WTC11 (cell line): ENCODE data around the gene PTPN3. TPM values are rescaled to one million over a fixed set of nuclear protein-coding genes. Genes with fewer than 3 reads are reported as not detected.

Experiments
- ATAC-seq: fragments of 200-7000 bp; cut with Tn5 transposase; 2 replicates; pipeline ENCODE4 v1.10.0; 2021; ENCODE audit warnings: mild to moderate bottlenecking, moderate library complexity
- CTCF ChIA-PET: fragments of 300-600 bp; sonication (Branson Sonifier 250); formaldehyde crosslinking; loops from one replicate; lab custom pipeline; 2021; ENCODE audit warnings: antibody characterized with exemption; lab: Charles Lee
- POLR2A ChIA-PET: fragments of 350-600 bp; sonication (Branson Sonifier 250); formaldehyde crosslinking; loops from one replicate; lab custom pipeline; 2021; ENCODE audit warnings: antibody characterized with exemption; lab: Charles Lee
- DNase-seq: peaks from one replicate; pipeline ENCODE4 v3.0.0; 2021; ENCODE audit warnings: low spot score
- H3K27ac Mint-ChIP-seq: 2 replicates; pipeline ENCODE4 v1.8.0; 2021; ENCODE audit warnings: mixed read lengths
- H3K27me3 Mint-ChIP-seq: 2 replicates; pipeline ENCODE4 v1.8.0; 2021; ENCODE audit warnings: low read depth, mild to moderate bottlenecking, moderate library complexity, mixed read lengths
- H3K36me3 Mint-ChIP-seq: 2 replicates; pipeline ENCODE4 v1.8.0; 2021; ENCODE audit warnings: mixed read lengths
- H3K4me1 Mint-ChIP-seq: 2 replicates; pipeline ENCODE4 v1.8.0; 2022; ENCODE audit warnings: mixed read lengths
- H3K4me3 Mint-ChIP-seq: 2 replicates; pipeline ENCODE4 v1.8.0; 2021; ENCODE audit warnings: mild to moderate bottlenecking, moderate library complexity, mixed read lengths
- H3K9me3 Mint-ChIP-seq: 2 replicates; pipeline ENCODE4 v1.8.0; 2021; ENCODE audit warnings: mixed read lengths
- ATF3 ChIP-seq: sonication (generic); formaldehyde crosslinking; conservative IDR thresholded peaks from 2 replicates; pipeline ENCODE4 v1.8.1; 2022; ENCODE audit warnings: mild to moderate bottlenecking, missing genetic modification reagents
- CREM ChIP-seq: sonication (generic); formaldehyde crosslinking; IDR thresholded peaks from 2 replicates; pipeline ENCODE4 v1.8.1; 2022; ENCODE audit warnings: mild to moderate bottlenecking, missing genetic modification reagents, moderate library complexity
- ELF4 ChIP-seq: sonication (generic); formaldehyde crosslinking; IDR thresholded peaks from 2 replicates; pipeline ENCODE4 v1.8.1; 2022; ENCODE audit warnings: low read depth, mild to moderate bottlenecking, moderate library complexity, missing genetic modification reagents
- ETV6 ChIP-seq: sonication (generic); formaldehyde crosslinking; IDR thresholded peaks from 2 replicates; pipeline ENCODE4 v1.8.1; 2022; ENCODE audit warnings: mild to moderate bottlenecking, missing genetic modification reagents
- JAZF1 ChIP-seq: fragments of 250-450 bp; sonication (Bioruptor Pico); IDR thresholded peaks from 2 replicates; pipeline ENCODE4 v1.9.0; 2021; ENCODE audit warnings: moderate library complexity, mild to moderate bottlenecking, inconsistent platforms
- KAT7 ChIP-seq: sonication (generic); formaldehyde crosslinking; IDR thresholded peaks from 2 replicates; pipeline ENCODE4 v1.8.1; 2023; ENCODE audit warnings: missing genetic modification reagents, mild to moderate bottlenecking, borderline replicate concordance
- MAX ChIP-seq: sonication (generic); formaldehyde crosslinking; IDR thresholded peaks from 2 replicates; pipeline ENCODE4 v1.8.0; 2022; ENCODE audit warnings: mild to moderate bottlenecking, missing genetic modification reagents
- NFATC4 ChIP-seq: fragments of 250-450 bp; sonication (Bioruptor Pico); IDR thresholded peaks from 2 replicates; pipeline ENCODE4 v1.9.0; 2021; ENCODE audit warnings: mild to moderate bottlenecking
- NFE2L1 ChIP-seq: sonication (generic); formaldehyde crosslinking; IDR thresholded peaks from 2 replicates; pipeline ENCODE4 v1.8.1; 2023; ENCODE audit warnings: missing genetic modification reagents
- NR2C2 ChIP-seq: sonication (generic); formaldehyde crosslinking; IDR thresholded peaks from 2 replicates; pipeline ENCODE4 v1.8.0; 2022; ENCODE audit warnings: mild to moderate bottlenecking, missing genetic modification reagents
- RELA ChIP-seq: sonication (generic); formaldehyde crosslinking; IDR thresholded peaks from 2 replicates; pipeline ENCODE4 v1.8.1; 2022; ENCODE audit warnings: missing genetic modification reagents, mild to moderate bottlenecking, borderline replicate concordance
- SMAD3 ChIP-seq: sonication (generic); formaldehyde crosslinking; IDR thresholded peaks from 2 replicates; pipeline ENCODE4 v1.8.0; 2022; ENCODE audit warnings: missing genetic modification reagents, mild to moderate bottlenecking, borderline replicate concordance
- TCF7 ChIP-seq: sonication (generic); formaldehyde crosslinking; IDR thresholded peaks from 2 replicates; pipeline ENCODE4 v1.8.0; 2022; ENCODE audit warnings: mild to moderate bottlenecking, low read depth, missing genetic modification reagents, moderate library complexity
- TEAD1 ChIP-seq: sonication (generic); formaldehyde crosslinking; IDR thresholded peaks from 2 replicates; pipeline ENCODE4 v1.8.0; 2022; ENCODE audit warnings: mild to moderate bottlenecking, missing genetic modification reagents
- TEAD4 ChIP-seq: sonication (generic); formaldehyde crosslinking; IDR thresholded peaks from 2 replicates; pipeline ENCODE4 v1.8.0; 2022; ENCODE audit warnings: mild to moderate bottlenecking, missing genetic modification reagents
- USF2 ChIP-seq: sonication (generic); formaldehyde crosslinking; IDR thresholded peaks from 2 replicates; pipeline ENCODE4 v1.8.1; 2023; ENCODE audit warnings: mild to moderate bottlenecking, missing genetic modification reagents, moderate library complexity
- ZNF219 ChIP-seq: sonication (generic); formaldehyde crosslinking; IDR thresholded peaks from 2 replicates; pipeline ENCODE4 v1.8.0; 2023; ENCODE audit warnings: missing genetic modification reagents, mild to moderate bottlenecking, borderline replicate concordance
- ZNF232 ChIP-seq: sonication (generic); formaldehyde crosslinking; IDR thresholded peaks from 2 replicates; pipeline ENCODE4 v1.8.0; 2022; ENCODE audit warnings: mild to moderate bottlenecking, missing genetic modification reagents
- ZNF317 ChIP-seq: sonication (generic); formaldehyde crosslinking; IDR thresholded peaks from 2 replicates; pipeline ENCODE4 v1.8.1; 2023; ENCODE audit warnings: low read depth, mild to moderate bottlenecking, moderate library complexity, missing genetic modification reagents, borderline replicate concordance
- ZNF396 ChIP-seq: fragments of 250-450 bp; sonication (Bioruptor Pico); IDR thresholded peaks from 2 replicates; pipeline ENCODE4 v1.8.0; 2021; ENCODE audit warnings: mild to moderate bottlenecking, moderate library complexity, borderline replicate concordance
- ZNF423 ChIP-seq: fragments of 250-450 bp; sonication (Bioruptor Pico); IDR thresholded peaks from 2 replicates; pipeline ENCODE4 v2.1.2; 2022; ENCODE audit warnings: mild to moderate bottlenecking, moderate library complexity
- total RNA-seq: library from RNA; stranded (reverse); gene quantifications from 3 replicates; pipeline ENCODE4 v1.2.3, GENCODE V29; 2021

PTPN3 gene
- total RNA-seq, 1 experiment from 2014 or later = 1.7 TPM

- no peak for ATAC-seq
- H3K36me3 Mint-ChIP-seq = no peaks in the 10 kb centered on the region
- peaks cover 7% of the 10 kb centered on the region for H3K4me1 Mint-ChIP-seq
- no peaks in the 10 kb centered on the region; the same call in 1 of the 2 replicates for H3K27me3 Mint-ChIP-seq
- H3K4me3 Mint-ChIP-seq = no peak overlapping the region
- CTCF ChIA-PET = interaction anchor here (0.6 to 5.1 kb wide), 3 partner anchors 11 to 1460 kb away, joined by 6 to 66 read pairs (median 7); no protein-coding TSS in a partner anchor
- DNase-seq = no peak
- TF ChIP-seq ZNF396 (CRISPR knock-in tag) (no peak), ATF3 (CRISPR knock-in tag) (no peak), ZNF219 (CRISPR knock-in tag) (no peak), KAT7 (no peak), ZNF423 (CRISPR knock-in tag) (no peak), USF2 (CRISPR knock-in tag) (no peak), CREM (CRISPR knock-in tag) (no peak), NFE2L1 (CRISPR knock-in tag) (no peak), NR2C2 (CRISPR knock-in tag) (no peak), RELA (CRISPR knock-in tag) (no peak), MAX (no peak), SMAD3 (no peak), ELF4 (CRISPR knock-in tag) (no peak)
- H3K9me3 Mint-ChIP-seq = no peaks in the 10 kb centered on the region
- no peak overlapping the region for H3K27ac Mint-ChIP-seq
- POLR2A ChIA-PET = no interaction called here
These were observed 98.8 kb downstream of the PTPN3 start for GRCh38 chr9:109399258-109399767.

- Mint-ChIP-seq H3K4me1 (peaks cover 3% of the 10 kb centered on the region; the same call in 1 of the 2 replicates), H3K27me3 (no peaks in the 10 kb centered on the region; the same call in 1 of the 2 replicates), H3K27ac (no peak overlapping the region), H3K9me3 (no peaks in the 10 kb centered on the region), H3K4me3 (no peak overlapping the region), H3K36me3 (no peaks in the 10 kb centered on the region)
- ChIA-PET CTCF (no interaction called here), POLR2A (no interaction called here)
- DNase-seq (no peak), ATAC-seq (no peak)
- TF ChIP-seq NFATC4 (CRISPR knock-in tag) (no peak), TEAD1 (CRISPR knock-in tag) (no peak), JAZF1 (CRISPR knock-in tag) (no peak), TEAD4 (CRISPR knock-in tag) (no peak), ETV6 (CRISPR knock-in tag) (no peak), ZNF317 (CRISPR knock-in tag) (no peak)
These were observed 106.9 kb downstream of the PTPN3 start for GRCh38 chr9:109391176-109391575.

- Mint-ChIP-seq H3K4me3 (no peak overlapping the region), H3K9me3 (no peaks in the 10 kb centered on the region), H3K36me3 (no peaks in the 10 kb centered on the region), H3K27me3 (no peaks in the 10 kb centered on the region), H3K4me1 (peaks cover 3% of the 10 kb centered on the region; the same call in 1 of the 2 replicates), H3K27ac (no peak overlapping the region)
- ATAC-seq (no peak), DNase-seq (no peak)
- ChIA-PET POLR2A (interaction anchor here (0.6 kb wide), 1 partner anchor 122 kb away, joined by 3 read pairs; no protein-coding TSS in a partner anchor), CTCF (interaction anchor here (0.9 kb wide), 1 partner anchor 22 kb away, joined by 5 read pairs; no protein-coding TSS in a partner anchor)
- TF ChIP-seq TCF7 (CRISPR knock-in tag) = no peak
- TF ChIP-seq MAX = no peak
- TF ChIP-seq ELF4 (CRISPR knock-in tag) = no peak
- no peak for TF ChIP-seq USF2 (CRISPR knock-in tag)
- no peak for TF ChIP-seq ZNF232 (CRISPR knock-in tag)
These were observed 110.3 kb downstream of the PTPN3 start for GRCh38 chr9:109387856-109388255.
